Body of pancreas (tissue), 4 donors: Measurements from ENCODE around the gene BCAM. TPM values are rescaled to one million over a fixed set of nuclear protein-coding genes. Genes with fewer than 3 reads are reported as not detected.

Experiments
- ATAC-seq: fragments of 150-250 bp; one replicate; pipeline ENCODE4 v1.9.1; 2016
- DNase-seq, 4 donors: peaks; one replicate each; pipeline ENCODE4 v3.0.0-alpha.2; 2019
- H3K27ac ChIP-seq, 4 donors: fragments of 200-600 bp; sonication (generic); 1 replicate in 3 of 4; 2 replicates in 1 of 4; pipeline versions ENCODE4 v1.5.1 to v1.6.1; 2016 to 2019; ENCODE audit warnings: mild to moderate bottlenecking in 1 of 4, mixed read lengths in 1 of 4, moderate library complexity in 1 of 4
- H3K27me3 ChIP-seq, 2 donors: fragments of 200-600 bp; sonication (generic); one replicate each; pipeline ENCODE4 v1.6.0; 2016; ENCODE audit warnings: mild to moderate bottlenecking in 1 of 2
- H3K36me3 ChIP-seq, 2 donors: fragments of 200-600 bp; sonication (generic); replicated peaks in 1 of 2; 2 replicates each; pipeline ENCODE4 v1.5.1; 2016; ENCODE audit warnings: low read depth in 2 of 2; ENCODE audit not compliant: insufficient read depth in 1 of 2
- H3K4me1 ChIP-seq: fragments of 200-600 bp; sonication (generic); one replicate; pipeline ENCODE4 v1.6.0; 2016
- H3K4me3 ChIP-seq, 2 donors: fragments of 200-600 bp; sonication (generic); 1 replicate in 1 of 2; 2 replicates in 1 of 2; pipeline ENCODE4 v1.5.1; 2016 to 2019
- H3K9me3 ChIP-seq, 3 donors: fragments of 200-600 bp; sonication (generic); 1 replicate in 2 of 3; 2 replicates in 1 of 3; pipeline ENCODE4 v1.5.1; 2016
- POLR2A ChIP-seq, 3 donors: fragments of 450-650 bp; IDR thresholded peaks; one replicate each; pipeline ENCODE4 v1.6.1; 2016; ENCODE audit warnings: antibody characterized with exemption in 3 of 3, mild to moderate bottlenecking in 2 of 3
- WGBS, 2 donors: methylation state at CpG; one replicate each; pipeline ENCODE4 v1.1.5; 2017; 5-methylcytosine and 5-hydroxymethylcytosine counted together
- intact Hi-C: fragments of 100-400 bp; cut with DNase I; formaldehyde crosslinking; loops from one replicate; pipeline ENCODE4 v1.15.1; 2023
- total RNA-seq, 2 donors: library from RNA; depleted of rRNA; stranded (reverse); fragments of >200 nt; gene quantifications; one replicate each; pipeline ENCODE4 v1.1.0, GENCODE V29; 2016
- TF ChIP-seq, protein P1 (sequence below), 7 experiments: fragments of 450-650 bp in 4 of 7; fragments of 200-600 bp in 3 of 7; sonication (generic) in 3 of 7; IDR thresholded peaks; one replicate each; pipeline ENCODE4 v1.5.1; 2016 to 2019; ENCODE audit warnings: antibody characterized with exemption in 7 of 7

The BCAM gene
- total RNA-seq, 2 donors from 2014 or later = 89.2 to 89.3 TPM

- WGBS, 2 donors = 1 to 3% methylated on average over 12 to 47 of the region's 47 CpGs
- intact Hi-C loops = no loop called here
Observed at GRCh38 chr19:44847144-44848035, 38.5 kb downstream of the BCAM start.

DNA sequence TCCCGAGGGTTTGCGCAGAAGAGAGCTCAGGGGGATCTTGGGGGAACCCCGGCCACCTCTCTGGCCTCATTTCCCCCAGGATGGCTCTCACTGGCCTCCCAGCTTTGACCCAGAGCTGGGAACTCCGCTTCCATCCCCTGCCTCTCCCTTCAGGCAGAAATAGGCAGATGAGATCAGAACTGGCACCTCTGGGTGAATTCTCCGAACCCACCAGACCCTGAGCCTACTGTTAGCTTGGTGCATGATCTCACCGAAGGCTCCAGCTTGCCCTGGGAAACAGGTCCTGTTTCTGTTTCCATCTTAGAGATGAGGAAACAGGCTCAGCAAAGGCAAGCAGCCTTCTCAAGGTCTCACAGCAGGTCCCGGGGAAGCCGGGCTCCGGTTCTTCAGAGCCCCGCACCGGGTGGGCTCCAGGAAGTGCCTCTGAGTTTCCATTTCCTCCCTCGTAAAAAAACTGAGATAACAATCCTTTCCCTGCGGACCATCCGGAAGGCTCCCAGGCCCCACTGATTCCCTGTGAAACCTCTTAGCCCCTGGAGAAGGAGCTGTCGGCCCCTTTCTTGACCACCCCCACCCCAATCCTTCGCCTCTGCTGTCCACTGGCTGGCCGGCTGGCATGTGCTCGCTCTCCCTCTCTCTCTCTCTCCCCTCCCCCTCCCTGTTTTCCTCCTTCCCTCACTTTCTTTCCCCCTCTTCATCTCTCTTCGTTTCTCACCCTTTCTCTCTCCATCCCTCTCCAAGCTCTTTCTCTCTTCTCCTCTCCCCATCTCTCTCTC lies 39.3 kb downstream of the BCAM start:
- peak; percentile 34 to 49 (median 43) for DNase-seq
- Histone ChIP-seq H3K9me3 (no peaks in the 10 kb centered on the region), H3K36me3 (no peaks in the 10 kb centered on the region), H3K27me3 (no peaks in the 10 kb centered on the region), H3K4me1 (peaks cover 47% of the 10 kb centered on the region), H3K27ac (peak overlapping the region; percentile 86 to 100 (median 96)), H3K4me3 (peak overlapping the region in 1 of 2 donors; percentile 99)
- WGBS, 2 donors = 32 to 56% methylated on average over 9 to 18 of the region's 19 CpGs
- TF ChIP-seq, protein P1, sequence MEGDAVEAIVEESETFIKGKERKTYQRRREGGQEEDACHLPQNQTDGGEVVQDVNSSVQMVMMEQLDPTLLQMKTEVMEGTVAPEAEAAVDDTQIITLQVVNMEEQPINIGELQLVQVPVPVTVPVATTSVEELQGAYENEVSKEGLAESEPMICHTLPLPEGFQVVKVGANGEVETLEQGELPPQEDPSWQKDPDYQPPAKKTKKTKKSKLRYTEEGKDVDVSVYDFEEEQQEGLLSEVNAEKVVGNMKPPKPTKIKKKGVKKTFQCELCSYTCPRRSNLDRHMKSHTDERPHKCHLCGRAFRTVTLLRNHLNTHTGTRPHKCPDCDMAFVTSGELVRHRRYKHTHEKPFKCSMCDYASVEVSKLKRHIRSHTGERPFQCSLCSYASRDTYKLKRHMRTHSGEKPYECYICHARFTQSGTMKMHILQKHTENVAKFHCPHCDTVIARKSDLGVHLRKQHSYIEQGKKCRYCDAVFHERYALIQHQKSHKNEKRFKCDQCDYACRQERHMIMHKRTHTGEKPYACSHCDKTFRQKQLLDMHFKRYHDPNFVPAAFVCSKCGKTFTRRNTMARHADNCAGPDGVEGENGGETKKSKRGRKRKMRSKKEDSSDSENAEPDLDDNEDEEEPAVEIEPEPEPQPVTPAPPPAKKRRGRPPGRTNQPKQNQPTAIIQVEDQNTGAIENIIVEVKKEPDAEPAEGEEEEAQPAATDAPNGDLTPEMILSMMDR (IDR thresholded peaks at IDR 0.05) = peak in 1 of 7 experiments; percentile 0
- TF ChIP-seq POLR2A (IDR thresholded peaks at IDR 0.05) = no peak
- intact Hi-C loops = no loop called here
- ATAC-seq = no peak

More at GRCh38 chr19:44847144-44848035, 38.5 kb downstream of the BCAM start:
- Histone ChIP-seq H3K27me3 (no peaks in the 10 kb centered on the region), H3K36me3 (no peaks in the 10 kb centered on the region), H3K4me1 (peaks cover 47% of the 10 kb centered on the region), H3K27ac (peak overlapping the region; percentile 86 to 100 (median 96)), H3K9me3 (no peaks in the 10 kb centered on the region), H3K4me3 (peak overlapping the region; percentile 80 to 99)
- TF ChIP-seq POLR2A (IDR thresholded peaks at IDR 0.05) = peak; percentile 76 to 95 (median 93)
- TF ChIP-seq, protein P1 (IDR thresholded peaks at IDR 0.05) = peak in 2 of 7 experiments; percentile 1 to 7
- ATAC-seq (peak; percentile 37), DNase-seq (peak; percentile 81 to 87 (median 86))

- intact Hi-C loops = no loop called here
- peak in 1 of 4 donors; percentile 20 for DNase-seq
- WGBS, 2 donors = 50 to 51% methylated on average over 18 of the region's 18 CpGs
- no peak overlapping the region for H3K4me3 ChIP-seq
- H3K27ac ChIP-seq = peak overlapping the region; percentile 40 to 100 (median 96)
- peaks cover 47% of the 10 kb centered on the region for H3K4me1 ChIP-seq
- H3K27me3 ChIP-seq = no peaks in the 10 kb centered on the region
- TF ChIP-seq POLR2A (IDR thresholded peaks at IDR 0.05) = no peak
- TF ChIP-seq, protein P1 (IDR thresholded peaks at IDR 0.05) = no peak
- no peak for ATAC-seq
- H3K9me3 ChIP-seq = no peaks in the 10 kb centered on the region
- no peaks in the 10 kb centered on the region for H3K36me3 ChIP-seq
Observed at GRCh38 chr19:44848812-44849447, 40.0 kb downstream of the BCAM start.

DNA sequence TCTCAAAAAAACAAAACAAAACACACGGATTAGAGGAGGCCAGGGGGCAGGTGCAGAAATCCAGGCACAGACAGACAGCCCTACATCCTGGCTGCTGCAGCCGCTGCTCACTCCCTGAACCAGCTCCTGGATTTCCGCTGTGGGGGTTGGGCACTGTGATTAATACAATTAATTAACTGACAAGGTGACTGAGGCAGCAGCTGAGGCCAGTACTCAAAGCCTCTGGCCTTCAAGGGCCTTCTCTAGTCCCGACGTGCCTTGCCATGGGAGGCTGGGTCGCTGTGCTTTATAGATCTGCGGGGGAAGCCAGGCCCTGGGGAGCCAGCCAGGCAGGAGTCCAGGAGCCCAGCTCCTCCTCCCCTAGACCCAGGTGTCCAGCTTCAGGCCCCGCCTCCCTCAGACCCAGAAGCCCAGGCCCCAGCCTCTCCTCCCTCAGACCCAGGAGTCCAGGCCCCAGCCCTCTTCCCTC lies 41.8 kb downstream of the BCAM start:
- peak in 2 of 4 donors; percentile 72 to 75 for DNase-seq
- Histone ChIP-seq H3K9me3 (no peaks in the 10 kb centered on the region), H3K4me3 (no peak overlapping the region), H3K36me3 (no peaks in the 10 kb centered on the region), H3K27me3 (no peaks in the 10 kb centered on the region), H3K27ac (peak overlapping the region in 2 of 4 donors; percentile 28 to 100), H3K4me1 (peaks cover 34% of the 10 kb centered on the region)
- TF ChIP-seq POLR2A (IDR thresholded peaks at IDR 0.05) = no peak
- TF ChIP-seq, protein P1 (IDR thresholded peaks at IDR 0.05) = no peak
- ATAC-seq = no peak
- 38 to 64% methylated on average over 3 to 7 of the region's 8 CpGs for WGBS, 2 donors
- intact Hi-C loops = no loop called here
